Measurements from ENCODE around the gene NOLC1.
"Not testable (repeated sequence)": the region's sequence is repeated elsewhere in the genome, so short reads cannot be mapped to it uniquely, and the experiment has no call there.

The NOLC1 gene

GRCh38 chr10:102157224-102157623, 5.0 kb downstream of the NOLC1 start:
- no peak for DNase-seq

DNA sequence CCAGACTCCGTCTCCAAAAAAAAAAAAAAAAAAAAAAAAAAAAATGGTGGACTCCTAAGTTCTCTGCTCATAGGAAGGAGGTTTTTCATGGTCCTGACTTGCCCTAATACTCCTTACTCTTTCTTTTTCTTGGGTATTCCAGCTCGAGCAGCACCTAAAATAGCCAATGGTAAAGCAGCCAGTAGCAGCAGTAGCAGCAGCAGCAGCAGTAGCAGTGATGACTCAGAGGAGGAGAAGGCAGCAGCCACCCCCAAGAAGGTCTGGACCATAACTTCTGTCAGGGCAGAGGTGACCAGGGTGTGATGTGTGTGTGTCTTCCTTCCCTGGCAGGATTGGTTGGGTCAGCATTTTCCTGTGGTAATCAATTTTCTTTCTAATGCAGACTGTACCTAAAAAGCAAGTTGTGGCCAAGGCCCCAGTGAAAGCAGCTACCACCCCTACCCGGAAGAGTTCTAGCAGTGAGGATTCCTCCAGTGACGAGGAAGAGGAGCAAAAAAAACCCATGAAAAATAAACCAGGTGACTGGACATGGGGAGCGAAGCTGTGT, 6.9 kb downstream of the NOLC1 start:
- DNase-seq = no peak

DNA sequence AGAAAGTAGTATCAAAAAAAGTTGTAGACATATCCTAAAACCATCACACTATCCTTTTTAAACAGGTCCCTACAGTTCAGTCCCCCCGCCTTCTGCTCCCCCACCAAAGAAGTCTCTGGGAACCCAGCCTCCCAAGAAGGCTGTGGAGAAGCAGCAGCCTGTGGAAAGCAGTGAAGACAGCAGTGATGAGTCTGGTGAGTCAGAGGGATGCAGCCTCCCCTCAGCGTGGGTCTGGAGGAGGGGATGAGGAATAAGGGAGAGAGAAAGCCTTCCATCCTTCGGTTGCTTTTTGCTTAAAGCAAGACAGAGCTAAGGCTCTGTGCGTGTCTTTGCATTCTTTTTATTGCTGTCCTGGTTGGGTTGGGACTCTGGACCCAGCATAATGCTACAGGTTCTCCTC, 7.6 kb downstream of the NOLC1 start:
- no peak for DNase-seq

- no peak for DNase-seq
These were observed 11.3 kb downstream of the NOLC1 start for GRCh38 chr10:102163342-102163989.

GRCh38 chr10:102167861-102168260, 15.7 kb downstream of the NOLC1 start:
- no peak for DNase-seq

DNA sequence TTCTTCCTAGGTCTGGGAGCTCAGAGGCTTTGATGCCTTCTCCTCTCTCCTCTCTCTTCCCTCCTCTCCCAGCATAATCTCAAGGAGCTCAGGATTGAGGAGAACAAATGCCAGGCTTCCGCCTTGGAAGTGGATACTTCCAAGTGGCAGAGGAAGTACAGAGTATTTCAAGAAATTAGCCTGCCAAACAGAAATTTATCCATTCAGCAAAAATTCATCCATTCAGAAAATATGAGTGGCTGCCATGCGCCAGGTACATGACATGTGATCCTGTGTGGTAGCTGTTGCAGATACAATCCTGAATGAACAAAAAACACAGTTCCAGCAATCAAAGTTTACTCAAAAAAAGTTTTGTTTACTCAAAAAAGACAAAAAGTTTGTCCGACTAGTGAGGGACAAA, 18.4 kb downstream of the NOLC1 start:
- DNase-seq = no peak

DNA sequence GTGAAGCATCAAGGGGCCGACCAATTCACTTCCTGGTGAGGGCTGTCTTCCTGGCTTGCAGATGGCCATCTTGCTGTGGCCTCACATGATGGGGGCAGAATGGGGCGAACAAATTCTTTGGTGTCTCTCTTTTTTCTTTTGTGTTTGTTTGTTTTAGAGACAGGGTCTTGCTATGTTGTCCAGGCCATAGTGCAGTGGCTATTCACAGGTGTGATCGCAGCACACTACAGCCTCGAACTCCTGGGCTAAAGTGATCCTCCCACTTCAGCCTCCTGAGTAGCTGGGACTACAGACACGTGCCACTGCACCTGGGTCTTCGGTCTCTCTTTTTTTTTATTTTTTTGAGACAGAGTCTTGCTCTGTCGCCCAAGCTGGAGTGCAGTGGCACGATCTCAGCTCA, 20.1 kb downstream of the NOLC1 start:
- DNase-seq = no peak

GRCh38 chr10:102175415-102175814, 23.2 kb downstream of the NOLC1 start:
- DNase-seq = no peak

DNA sequence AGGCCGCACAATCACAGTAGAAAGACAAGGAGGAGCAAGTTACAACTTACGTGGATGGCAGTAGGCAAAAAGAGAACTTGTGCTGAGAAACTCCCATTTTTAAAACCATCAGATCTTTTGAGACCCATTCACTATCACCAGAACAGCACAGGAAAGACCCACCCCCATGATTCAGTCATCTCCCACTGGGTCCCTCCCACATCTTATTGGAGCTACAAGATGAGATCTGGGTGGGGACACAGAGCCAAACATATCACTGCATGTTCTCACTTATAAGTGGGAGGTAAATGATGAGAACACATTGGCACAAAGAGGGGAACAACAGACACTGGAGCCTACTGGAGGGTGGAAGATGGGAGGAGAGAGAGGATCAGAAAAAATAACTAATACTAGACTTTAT, 32.4 kb downstream of the NOLC1 start:
- no peak for DNase-seq

DNA sequence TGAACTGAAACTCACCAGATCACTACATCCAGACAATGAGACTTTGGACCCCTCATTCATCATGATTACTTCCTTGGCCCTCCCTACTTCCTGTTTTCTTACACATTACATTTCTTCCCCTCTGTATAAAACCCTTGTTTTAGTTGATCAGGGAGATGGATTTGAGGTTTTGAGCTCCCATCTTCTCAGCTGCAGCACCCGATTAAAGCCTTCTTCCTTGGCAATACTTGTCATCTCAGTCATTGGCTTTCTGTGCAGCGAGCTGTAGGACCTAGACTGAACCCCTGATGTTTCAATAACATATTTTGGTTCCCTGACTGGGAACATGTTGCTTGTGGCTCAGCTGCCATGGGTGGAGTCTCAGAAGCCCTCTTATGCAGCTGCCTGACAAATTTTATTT, 33.1 kb downstream of the NOLC1 start:
- no peak for DNase-seq

DNA sequence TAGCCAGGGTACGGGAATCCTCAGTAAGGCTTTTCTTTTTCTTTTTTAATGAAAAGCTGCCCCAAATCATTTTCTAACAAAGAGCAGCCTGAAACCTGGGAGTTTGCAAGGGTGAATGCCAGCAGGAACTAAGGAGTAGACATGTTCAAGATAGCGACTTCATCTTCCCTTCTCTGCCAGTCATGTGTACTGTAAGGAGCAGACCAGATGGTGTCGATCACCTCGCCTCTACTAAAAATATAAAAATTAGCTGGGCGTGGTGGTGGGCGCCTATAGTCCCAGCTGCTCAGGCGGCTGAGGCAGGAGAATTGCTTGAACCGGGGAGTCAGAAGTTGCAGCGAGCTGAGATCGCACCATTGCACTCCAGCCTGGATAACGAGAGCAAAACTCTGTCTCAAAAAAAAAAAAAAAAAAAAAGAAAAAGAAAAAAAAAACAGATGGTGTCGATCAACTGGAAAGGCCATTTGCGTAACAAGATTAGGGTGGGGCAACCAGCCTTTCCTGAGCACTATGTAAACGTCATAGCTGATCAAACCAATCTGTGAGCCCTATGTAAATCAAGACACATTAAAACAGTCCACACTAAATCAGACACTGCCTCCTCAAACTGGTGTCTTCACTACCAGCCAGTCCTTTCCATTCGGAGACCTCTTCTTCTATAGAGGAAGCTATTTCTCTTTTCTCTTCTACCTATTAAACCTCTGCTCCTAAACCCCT, 33.8 kb downstream of the NOLC1 start:
- no peak for DNase-seq

- DNase-seq = no peak
These were observed 36.2 kb downstream of the NOLC1 start for GRCh38 chr10:102188298-102188940.

DNA sequence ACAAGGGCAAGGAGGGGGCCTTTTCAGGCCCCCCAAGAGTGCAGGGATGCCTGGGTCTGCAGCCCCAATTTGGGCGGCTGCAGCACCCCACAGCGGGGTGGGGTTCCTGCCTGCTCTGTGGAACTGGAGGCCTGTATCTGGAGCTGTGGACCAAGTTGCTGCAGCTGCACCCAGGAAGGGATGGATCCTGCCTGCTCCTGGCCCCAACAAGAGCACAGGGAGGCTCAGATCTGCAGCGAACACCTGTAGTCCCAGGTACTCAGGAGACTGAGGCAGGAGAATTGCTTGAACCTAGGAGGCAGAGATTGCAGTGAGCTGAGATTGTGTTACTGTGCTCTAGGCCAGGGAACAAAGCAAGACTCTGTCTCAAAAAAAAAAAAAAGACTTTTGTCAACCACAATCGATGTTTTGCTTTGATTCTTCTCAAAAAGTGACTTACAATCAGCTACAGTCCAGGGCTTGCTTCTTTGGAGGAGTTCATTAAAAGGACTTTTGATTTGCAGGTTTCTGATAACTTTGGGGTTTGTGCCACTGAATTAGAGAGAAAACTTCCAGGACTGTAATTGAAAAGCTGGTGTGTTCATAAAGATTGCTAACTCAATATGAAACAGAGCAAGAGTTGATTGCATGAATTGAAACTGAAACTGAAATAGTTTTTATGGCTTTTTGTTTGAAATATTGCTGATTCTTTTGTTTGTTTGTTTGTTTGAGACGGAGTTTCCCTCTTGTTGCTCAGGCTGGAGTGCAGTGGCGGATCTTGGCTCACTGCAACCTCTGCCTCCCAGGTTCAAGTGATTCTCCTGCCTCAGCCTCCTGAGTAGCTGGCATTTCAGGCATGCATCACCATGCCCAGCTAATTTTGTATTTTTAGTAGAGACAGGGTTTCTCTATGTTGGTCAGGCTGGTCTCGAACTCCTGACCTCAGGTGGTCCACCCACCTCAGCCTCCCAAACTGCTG, 37.0 kb downstream of the NOLC1 start:
- not testable (repeated sequence) for DNase-seq

DNA sequence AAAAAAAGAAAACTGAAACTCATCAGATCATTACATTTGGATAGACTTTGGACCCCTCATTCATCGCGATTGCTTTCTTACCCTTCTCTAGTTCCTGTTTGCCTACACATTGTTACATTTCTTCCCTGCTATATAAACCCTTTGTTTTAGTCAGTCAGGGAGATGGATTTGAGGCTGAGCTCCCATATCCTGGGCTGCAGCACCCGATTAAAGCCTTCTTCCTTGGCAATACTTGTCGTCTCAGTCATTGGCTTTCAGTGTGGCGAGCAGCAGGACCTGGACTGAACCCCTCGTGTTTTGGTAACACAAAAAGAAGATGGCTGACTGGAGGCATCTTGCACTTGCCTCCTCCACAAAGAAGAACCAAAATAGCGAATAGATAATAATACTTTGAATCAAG, 39.8 kb downstream of the NOLC1 start:
- no peak for DNase-seq

GRCh38 chr10:102195296-102195870, 43.2 kb downstream of the NOLC1 start:
- DNase-seq = no peak

- DNase-seq = no peak
These were observed 44.7 kb downstream of the NOLC1 start for GRCh38 chr10:102196893-102197292.

- DNase-seq = no peak
These were observed 45.8 kb downstream of the NOLC1 start for GRCh38 chr10:102198027-102198426.

- no peak for DNase-seq
These were observed 48.8 kb downstream of the NOLC1 start for GRCh38 chr10:102200751-102201640.

DNA sequence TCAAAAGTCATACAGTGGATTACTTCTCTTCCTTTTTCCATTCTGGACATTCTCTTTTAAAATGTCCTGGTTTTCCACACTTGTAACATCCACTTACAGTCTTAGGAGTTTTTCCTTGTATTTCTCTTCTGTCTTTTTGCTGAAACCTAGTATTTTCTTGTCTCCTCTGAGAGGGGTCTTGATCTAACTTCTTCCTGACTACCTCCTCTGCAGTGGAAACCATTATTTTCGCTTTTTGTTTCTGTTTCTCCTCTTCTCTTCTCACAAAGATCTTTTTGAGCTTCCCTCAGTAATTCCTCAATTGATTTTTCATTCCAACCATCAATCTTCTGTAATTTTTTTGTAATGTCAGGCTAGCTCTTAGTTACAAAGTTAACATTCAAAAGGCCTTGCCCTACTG, 50.2 kb downstream of the NOLC1 start:
- DNase-seq = no peak

DNA sequence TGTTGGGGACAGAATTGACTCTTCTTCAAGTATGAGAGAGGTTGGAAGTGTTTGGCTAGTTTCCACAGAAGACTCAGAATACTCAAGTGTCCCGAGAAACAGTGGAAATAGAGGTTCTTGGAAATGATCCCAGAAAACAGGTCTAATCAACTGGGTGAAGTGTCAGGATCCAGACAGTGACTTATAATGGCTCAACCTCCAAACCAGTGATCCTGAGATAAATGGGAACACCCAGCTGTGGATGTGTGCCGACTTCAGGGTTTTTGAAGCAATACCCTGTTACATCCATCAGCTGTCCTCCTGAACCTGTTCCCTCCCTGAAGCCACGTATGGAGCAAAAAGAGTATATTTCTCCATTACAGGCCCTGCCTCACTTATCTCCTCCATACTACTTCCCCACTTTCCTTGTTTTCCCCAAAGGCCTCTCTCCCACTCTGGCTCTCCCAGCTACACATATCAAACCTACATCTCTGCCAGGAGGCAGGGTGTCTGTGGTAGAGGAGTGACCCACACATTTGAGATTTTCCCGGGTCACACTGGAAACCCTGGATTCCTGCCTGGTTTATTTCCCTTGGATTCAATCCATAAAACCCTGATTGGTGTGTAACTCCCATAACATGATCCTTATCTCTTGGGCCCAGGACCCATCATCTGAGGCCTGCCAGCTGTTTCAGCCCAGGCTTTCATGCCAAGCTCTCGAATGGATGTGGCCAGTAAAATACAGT, 56.3 kb downstream of the NOLC1 start:
- DNase-seq = no peak

All from CD4-positive, alpha-beta T cell treated with Interferon gamma for 1 hour (primary cell).